ENCODE measurements around the gene MAPK8.

GRCh38 chr10:48369501-48369900, 63.0 kb downstream of the MAPK8 start:
- TF ChIP-seq ZNF274 (IDR thresholded peaks at IDR 0.05; ENCODE audit: low read depth, low read length): no peak
- no peak for TF ChIP-seq YY1 (IDR thresholded peaks at IDR 0.05; ENCODE audit: insufficient read depth, insufficient read length)
- TF ChIP-seq SUZ12 (IDR thresholded peaks at IDR 0.05; ENCODE audit: extremely low read depth, insufficient read depth, insufficient read length): no peak
